Activated T-helper 2 cell treated with anti-CD3 and anti-CD28 coated beads, Interferon-gamma antibody, Interleukin-2, Interleukin-4, amounts not matched to agents 10 μg/mL and 5 μg/mL and 100 μg/mL, durations not matched to agents 14 hours and 24 hours and 36 hours (primary cell): ENCODE results near the gene RTKN. TPM values are rescaled to one million over a fixed set of nuclear protein-coding genes. Genes with fewer than 3 reads are reported as not detected.
A peak's percentile ranks its signal among the peaks of the same experiment; 100 is the strongest.

Experiments
- DNase-seq: peaks from one replicate; pipeline ENCODE4 v3.0.0; 2021; ENCODE audit warnings: low spot score
- H3K27ac Mint-ChIP-seq: one replicate; pipeline ENCODE4 v1.8.0; 2021; ENCODE audit warnings: mixed read lengths
- H3K27me3 Mint-ChIP-seq: one replicate; pipeline ENCODE4 v1.8.0; 2021; ENCODE audit warnings: low read depth, mixed read lengths
- H3K36me3 Mint-ChIP-seq: one replicate; pipeline ENCODE4 v1.8.0; 2021; ENCODE audit warnings: low read depth, mixed read lengths
- H3K4me1 Mint-ChIP-seq: one replicate; pipeline ENCODE4 v1.8.0; 2021; ENCODE audit warnings: low read depth, mixed read lengths
- H3K4me3 Mint-ChIP-seq: one replicate; pipeline ENCODE4 v1.8.0; 2021; ENCODE audit warnings: low read depth, mild to moderate bottlenecking, moderate library complexity, mixed read lengths
- H3K9me3 Mint-ChIP-seq: one replicate; pipeline ENCODE4 v1.8.0; 2021; ENCODE audit warnings: mixed read lengths
- intact Hi-C: fragments of 100-400 bp; cut with micrococcal nuclease; formaldehyde crosslinking; loops from one replicate; pipeline ENCODE4 v1.15.1; 2023
- total RNA-seq: library from RNA; stranded (reverse); gene quantifications from 2 replicates; pipeline ENCODE4 v1.2.3, GENCODE V29; 2022

Gene RTKN
- total RNA-seq, 1 donor from 2014 or later: 2.2 TPM

- Mint-ChIP-seq H3K4me3 (peak overlapping the region; percentile 92), H3K9me3 (no peaks in the 10 kb centered on the region), H3K36me3 (no peaks in the 10 kb centered on the region), H3K4me1 (peaks cover 9% of the 10 kb centered on the region), H3K27ac (peak overlapping the region; percentile 76), H3K27me3 (peaks cover 6% of the 10 kb centered on the region)
- DNase-seq: peak; percentile 18
- intact Hi-C loops: loop anchor here (5.0 kb wide), 1 partner anchor 139 kb away; no protein-coding TSS in a partner anchor
Measured at GRCh38 chr2:74391209-74391579, 50.5 kb downstream of the RTKN start.

- peaks cover 6% of the 10 kb centered on the region for H3K27me3 Mint-ChIP-seq
- no peaks in the 10 kb centered on the region for H3K9me3 Mint-ChIP-seq
- H3K36me3 Mint-ChIP-seq: no peaks in the 10 kb centered on the region
- peak overlapping the region; percentile 92 for H3K4me3 Mint-ChIP-seq
- H3K4me1 Mint-ChIP-seq: peaks cover 9% of the 10 kb centered on the region
- intact Hi-C loops: loop anchor here (5.0 kb wide), 1 partner anchor 138 kb away; no protein-coding TSS in a partner anchor
- no peak for DNase-seq
- H3K27ac Mint-ChIP-seq: peak overlapping the region; percentile 18
Measured at GRCh38 chr2:74390606-74391005, 51.1 kb downstream of the RTKN start.

DNA sequence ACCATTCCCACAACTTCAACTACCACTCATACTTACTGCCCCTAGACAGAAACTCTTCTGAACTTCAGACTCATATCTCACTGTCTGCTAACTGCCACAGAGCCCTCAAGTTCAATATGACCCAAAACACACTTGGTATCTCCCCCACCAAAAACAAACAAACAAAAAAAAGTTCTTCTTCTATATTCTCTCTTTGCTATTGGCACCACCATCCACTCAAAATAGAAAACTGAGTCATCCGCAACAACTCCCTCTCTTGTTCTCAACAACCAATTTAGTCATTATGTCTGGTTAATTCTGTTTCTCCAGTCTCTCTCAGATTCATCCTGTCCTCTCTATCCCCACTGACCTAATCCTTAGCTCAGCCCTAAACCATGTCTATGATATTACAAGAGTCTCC is 54.4 kb downstream of the RTKN start:
- intact Hi-C loops: no loop called here
- H3K36me3 Mint-ChIP-seq: no peaks in the 10 kb centered on the region
- no peaks in the 10 kb centered on the region for H3K9me3 Mint-ChIP-seq
- no peak overlapping the region for H3K4me3 Mint-ChIP-seq
- H3K27ac Mint-ChIP-seq: no peak overlapping the region
- H3K4me1 Mint-ChIP-seq: peaks cover 8% of the 10 kb centered on the region
- no peaks in the 10 kb centered on the region for H3K27me3 Mint-ChIP-seq
- no peak for DNase-seq

- intact Hi-C loops: no loop called here
- Mint-ChIP-seq H3K4me1 (peaks cover 5% of the 10 kb centered on the region), H3K36me3 (no peaks in the 10 kb centered on the region), H3K27ac (no peak overlapping the region), H3K4me3 (no peak overlapping the region), H3K9me3 (no peaks in the 10 kb centered on the region), H3K27me3 (no peaks in the 10 kb centered on the region)
- no peak for DNase-seq
Measured at GRCh38 chr2:74385396-74385795, 56.3 kb downstream of the RTKN start.

GRCh38 chr2:74384051-74384450 is 57.7 kb downstream of the RTKN start:
- Mint-ChIP-seq H3K9me3 (no peaks in the 10 kb centered on the region), H3K4me3 (no peak overlapping the region), H3K27me3 (no peaks in the 10 kb centered on the region), H3K36me3 (no peaks in the 10 kb centered on the region), H3K27ac (no peak overlapping the region), H3K4me1 (peaks cover 11% of the 10 kb centered on the region)
- intact Hi-C loops: no loop called here
- no peak for DNase-seq

DNA sequence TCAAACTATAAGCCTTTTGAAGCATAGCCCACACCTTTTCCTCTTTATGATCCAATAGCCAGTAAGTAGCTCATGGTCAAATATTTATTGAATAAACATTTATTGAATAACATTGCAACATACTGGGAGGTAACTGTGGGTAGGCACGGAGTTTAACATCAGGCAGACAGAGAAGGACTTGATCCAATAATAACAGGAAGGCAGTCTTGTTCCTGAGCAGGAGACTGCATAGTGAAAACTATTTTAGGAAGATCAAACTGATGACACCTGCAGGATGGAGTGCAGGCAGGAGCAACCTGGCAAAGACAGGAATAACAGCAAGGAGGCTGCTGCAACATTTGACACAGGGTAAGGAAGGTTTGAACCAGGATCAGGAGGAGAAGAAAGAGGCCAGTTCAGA is 58.5 kb downstream of the RTKN start:
- no peak overlapping the region for H3K27ac Mint-ChIP-seq
- H3K4me3 Mint-ChIP-seq: no peak overlapping the region
- DNase-seq: no peak
- no peaks in the 10 kb centered on the region for H3K36me3 Mint-ChIP-seq
- intact Hi-C loops: no loop called here
- H3K27me3 Mint-ChIP-seq: no peaks in the 10 kb centered on the region
- no peaks in the 10 kb centered on the region for H3K9me3 Mint-ChIP-seq
- H3K4me1 Mint-ChIP-seq: peaks cover 13% of the 10 kb centered on the region

- intact Hi-C loops: no loop called here
- no peaks in the 10 kb centered on the region for H3K27me3 Mint-ChIP-seq
- peaks cover 13% of the 10 kb centered on the region for H3K4me1 Mint-ChIP-seq
- DNase-seq: no peak
- no peaks in the 10 kb centered on the region for H3K9me3 Mint-ChIP-seq
- H3K27ac Mint-ChIP-seq: no peak overlapping the region
- no peak overlapping the region for H3K4me3 Mint-ChIP-seq
- peaks cover 12% of the 10 kb centered on the region for H3K36me3 Mint-ChIP-seq
Measured at GRCh38 chr2:74381751-74382150, 60.0 kb downstream of the RTKN start.

DNA sequence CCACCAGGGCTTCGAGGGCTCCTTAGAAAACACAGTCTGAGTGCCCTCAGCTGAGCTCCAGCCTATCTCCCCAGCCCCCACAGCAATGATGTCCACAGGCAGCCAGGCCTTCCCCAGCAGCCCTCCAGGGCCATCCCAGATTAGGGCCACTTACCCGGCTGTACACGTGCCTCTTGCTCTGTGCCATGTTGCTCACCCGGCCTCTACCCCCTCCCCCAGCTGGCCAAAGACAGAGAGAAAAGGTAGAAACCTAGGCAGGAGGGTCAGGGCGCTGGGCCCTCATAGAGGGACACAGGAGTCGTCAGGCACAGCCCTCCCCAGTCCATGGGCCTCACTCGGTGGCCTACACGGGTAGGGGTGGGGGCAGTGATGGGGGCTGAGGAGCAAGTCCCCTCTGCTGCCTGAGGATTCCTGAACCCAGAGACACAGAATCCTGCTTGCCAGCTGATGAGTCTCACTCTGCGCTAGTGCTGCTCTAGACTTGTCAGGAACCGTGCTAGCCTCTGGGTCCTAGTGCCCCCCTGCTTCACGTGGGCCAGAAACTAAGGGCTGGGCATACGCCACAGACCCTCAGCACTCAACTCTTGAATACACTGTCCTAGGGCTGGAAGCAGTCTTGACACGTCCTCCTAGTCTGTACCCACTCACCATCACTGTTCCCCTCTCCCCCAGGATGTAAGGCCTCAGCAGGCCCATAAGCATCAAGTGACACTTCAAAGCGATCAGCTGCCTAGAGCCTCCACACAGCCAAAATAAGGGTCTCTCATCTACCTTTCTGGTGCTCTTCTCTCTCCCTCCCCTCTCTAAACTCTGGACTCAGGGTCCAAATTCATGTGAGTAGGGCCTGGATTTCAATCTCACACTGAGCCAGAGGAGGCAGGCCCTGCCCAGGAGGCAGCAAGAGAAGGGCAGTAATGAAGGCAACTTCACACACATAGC is 61.6 kb downstream of the RTKN start, which contains the start of gene DCTN1:
Gene DCTN1, minus strand, starts transcription at position 461 of the 939 bp plus-strand sequence. Its CDS starts 274 bp downstream, at position 187.
- no peak for DNase-seq
- H3K4me1 Mint-ChIP-seq: peaks cover 13% of the 10 kb centered on the region
- H3K4me3 Mint-ChIP-seq: no peak within 1 kb of the TSS
- H3K36me3 Mint-ChIP-seq: peaks cover 16% of the 10 kb centered on the region
- no peaks in the 10 kb centered on the region for H3K9me3 Mint-ChIP-seq
- intact Hi-C loops: no loop called here
- peak within 1 kb of the TSS; percentile 6 for H3K27ac Mint-ChIP-seq
- H3K27me3 Mint-ChIP-seq: no peaks in the 10 kb centered on the region

DNA sequence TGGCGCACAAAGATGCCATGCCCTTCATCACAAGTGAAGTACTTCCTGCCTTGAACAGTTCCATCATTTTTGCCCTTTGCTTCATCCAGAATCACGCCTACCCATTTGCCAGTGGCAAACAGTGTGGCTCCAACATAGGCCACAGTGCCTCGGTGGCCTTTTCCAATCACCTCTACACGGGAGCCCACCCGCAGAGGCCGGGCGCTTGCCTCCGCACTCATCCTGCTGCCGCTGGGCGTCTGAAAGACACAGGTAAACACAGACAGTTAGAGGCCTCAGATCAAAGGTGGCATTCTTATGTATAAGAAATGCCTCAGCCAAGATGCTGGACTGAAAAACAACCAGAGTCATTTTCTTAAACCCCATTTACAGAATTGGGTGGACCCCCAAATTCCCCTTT is 63.7 kb downstream of the RTKN start:
- no peak overlapping the region for H3K4me3 Mint-ChIP-seq
- no peaks in the 10 kb centered on the region for H3K9me3 Mint-ChIP-seq
- H3K27me3 Mint-ChIP-seq: no peaks in the 10 kb centered on the region
- no peak for DNase-seq
- intact Hi-C loops: no loop called here
- peaks cover 16% of the 10 kb centered on the region for H3K36me3 Mint-ChIP-seq
- H3K4me1 Mint-ChIP-seq: peaks cover 13% of the 10 kb centered on the region
- no peak overlapping the region for H3K27ac Mint-ChIP-seq

DNA sequence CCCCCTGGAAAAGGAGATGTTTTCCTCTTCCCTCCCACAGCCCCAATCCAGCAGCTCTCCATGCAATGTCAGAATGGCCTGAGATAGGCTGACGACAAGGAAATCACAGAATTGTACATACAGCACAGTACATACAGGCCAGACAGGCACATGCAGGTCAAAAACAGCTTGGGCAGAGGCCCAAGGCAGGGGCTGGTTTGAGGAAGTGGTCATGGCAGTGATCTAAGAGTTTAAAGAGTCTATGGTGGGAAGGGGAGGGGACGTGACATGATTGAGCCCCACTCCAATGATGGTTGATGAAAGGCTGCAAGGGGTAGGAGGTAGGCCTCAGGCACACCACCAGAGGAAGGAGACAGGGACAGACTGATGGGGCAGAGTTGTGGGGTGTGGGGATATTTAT is 65.9 kb downstream of the RTKN start:
- intact Hi-C loops: no loop called here

More for the DNA sequence above, 65.9 kb downstream of the RTKN start:
- Mint-ChIP-seq H3K27me3 (no peaks in the 10 kb centered on the region), H3K36me3 (peaks cover 19% of the 10 kb centered on the region), H3K4me1 (peaks cover 11% of the 10 kb centered on the region), H3K4me3 (no peak overlapping the region), H3K27ac (no peak overlapping the region), H3K9me3 (no peaks in the 10 kb centered on the region)
- no peak for DNase-seq

Other genes with a start within 250 kb of the RTKN start
- 371 and 381 TPM in 2 replicates for gene MTHFD2, start 243.3 kb downstream of the RTKN start, total RNA-seq
- gene SLC4A5, start 98.5 kb downstream of the RTKN start, total RNA-seq: 1.2 and 1.8 TPM in 2 replicates
- 91.1 and 104 TPM in 2 replicates for gene DCTN1, start 61.6 kb downstream of the RTKN start, total RNA-seq
- 1.6 and 1.9 TPM in 2 replicates for gene C2orf81, start 20.3 kb downstream of the RTKN start, total RNA-seq
- 76.7 and 78.0 TPM in 2 replicates for gene WDR54, start 20.2 kb downstream of the RTKN start, total RNA-seq
- 45.2 and 48.5 TPM in 2 replicates for gene INO80B, start 13.2 kb upstream of the RTKN start, total RNA-seq
- gene WBP1, start 16.5 kb upstream of the RTKN start, total RNA-seq: 38.6 and 40.7 TPM in 2 replicates
- gene MOGS, start 23.4 kb upstream of the RTKN start, total RNA-seq: 83.2 and 86.4 TPM in 2 replicates
- gene MRPL53, start 30.7 kb upstream of the RTKN start, total RNA-seq: 102 and 110 TPM in 2 replicates
- gene CCDC142, start 41.1 kb upstream of the RTKN start, total RNA-seq: 25.1 and 26.9 TPM in 2 replicates
- gene TTC31, start 41.1 kb upstream of the RTKN start, total RNA-seq: 35.1 and 35.9 TPM in 2 replicates
- 1.6 and 2.2 TPM in 2 replicates for gene LBX2, start 57.7 kb upstream of the RTKN start, total RNA-seq
- 36.5 and 39.7 TPM in 2 replicates for gene PCGF1, start 65.8 kb upstream of the RTKN start, total RNA-seq
- gene TLX2, start 72.5 kb upstream of the RTKN start, total RNA-seq: 0.82 and 0.92 TPM in 2 replicates
- gene DQX1, start 84.3 kb upstream of the RTKN start, total RNA-seq: 0.39 and 0.94 TPM in 2 replicates
- gene AUP1, start 87.8 kb upstream of the RTKN start, total RNA-seq: 155 TPM in 2 replicates
- gene HTRA2, start 88.0 kb upstream of the RTKN start, total RNA-seq: 61.5 and 64.1 TPM in 2 replicates
- 1.7 and 2.1 TPM in 2 replicates for gene LOXL3, start 112.0 kb upstream of the RTKN start, total RNA-seq
- 41.0 and 41.4 TPM in 2 replicates for gene DOK1, start 112.8 kb upstream of the RTKN start, total RNA-seq
- gene M1AP, start 206.4 kb upstream of the RTKN start, total RNA-seq: not detected in 2 replicates
- 5.5 and 7.1 TPM in 2 replicates for gene SEMA4F, start 212.3 kb upstream of the RTKN start, total RNA-seq